ENCODE measurements around the gene ZNRD2.
"Not testable (repeated sequence)": the region's sequence is repeated elsewhere in the genome, so short reads cannot be mapped to it uniquely, and the experiment has no call there.

Gene ZNRD2, protein sequence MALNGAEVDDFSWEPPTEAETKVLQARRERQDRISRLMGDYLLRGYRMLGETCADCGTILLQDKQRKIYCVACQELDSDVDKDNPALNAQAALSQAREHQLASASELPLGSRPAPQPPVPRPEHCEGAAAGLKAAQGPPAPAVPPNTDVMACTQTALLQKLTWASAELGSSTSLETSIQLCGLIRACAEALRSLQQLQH

GRCh38 chr11:65569973-65570918, at the start of gene ZNRD2:
Gene ZNRD2 (plus strand): TSS chr11:65570477. CDS start chr11:65570492, 15 bp downstream.
- DNase-seq = peak; percentile 99

- not testable (repeated sequence) for DNase-seq
These were observed 48.3 kb upstream of the ZNRD2 start for GRCh38 chr11:65521777-65522521.

DNA sequence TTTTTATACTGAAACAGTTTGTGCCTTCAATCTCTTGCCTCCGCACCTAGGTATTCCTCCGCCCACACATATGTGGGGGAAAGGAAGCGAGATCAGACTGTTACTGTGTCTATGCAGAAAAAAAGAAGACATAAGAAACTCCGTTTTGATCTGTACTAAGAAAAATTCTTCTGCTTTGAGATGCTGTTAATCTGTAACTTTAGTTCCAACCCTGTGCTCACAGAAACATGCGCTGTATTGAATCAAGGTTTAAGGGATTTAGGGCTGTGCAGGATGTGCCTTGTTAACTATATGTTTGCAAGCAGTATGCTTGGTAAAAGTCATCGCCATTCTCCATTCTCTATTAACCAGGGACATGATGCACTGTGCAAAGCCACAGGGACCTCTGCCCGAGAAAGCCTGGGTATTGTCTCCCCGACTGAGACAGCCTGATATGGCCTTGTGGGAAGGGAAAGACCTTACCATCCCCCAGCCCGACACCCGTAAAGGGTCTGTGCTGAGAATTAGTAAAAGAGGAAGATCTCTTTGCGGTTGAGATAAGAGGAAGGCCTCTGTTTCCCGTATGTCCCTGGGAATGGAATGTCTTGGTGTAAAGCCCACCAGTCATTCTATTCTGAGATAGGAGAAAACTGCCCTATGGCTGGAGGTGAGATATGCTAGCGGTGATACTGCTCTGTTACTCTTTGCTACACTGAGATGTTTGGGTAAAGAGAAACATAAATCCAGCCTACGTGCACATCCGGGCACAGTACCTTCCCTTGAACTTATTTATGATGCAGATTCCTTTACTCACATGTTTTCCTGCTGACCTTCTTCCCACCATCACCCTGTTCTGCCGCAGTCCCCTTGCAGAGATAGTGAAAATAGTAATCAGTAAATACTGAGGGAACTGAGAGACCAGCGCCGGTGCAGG, 47.3 kb upstream of the ZNRD2 start:
- DNase-seq = not testable (repeated sequence)

- not testable (repeated sequence) for DNase-seq
These were observed 46.7 kb upstream of the ZNRD2 start for GRCh38 chr11:65523631-65523968.

DNA sequence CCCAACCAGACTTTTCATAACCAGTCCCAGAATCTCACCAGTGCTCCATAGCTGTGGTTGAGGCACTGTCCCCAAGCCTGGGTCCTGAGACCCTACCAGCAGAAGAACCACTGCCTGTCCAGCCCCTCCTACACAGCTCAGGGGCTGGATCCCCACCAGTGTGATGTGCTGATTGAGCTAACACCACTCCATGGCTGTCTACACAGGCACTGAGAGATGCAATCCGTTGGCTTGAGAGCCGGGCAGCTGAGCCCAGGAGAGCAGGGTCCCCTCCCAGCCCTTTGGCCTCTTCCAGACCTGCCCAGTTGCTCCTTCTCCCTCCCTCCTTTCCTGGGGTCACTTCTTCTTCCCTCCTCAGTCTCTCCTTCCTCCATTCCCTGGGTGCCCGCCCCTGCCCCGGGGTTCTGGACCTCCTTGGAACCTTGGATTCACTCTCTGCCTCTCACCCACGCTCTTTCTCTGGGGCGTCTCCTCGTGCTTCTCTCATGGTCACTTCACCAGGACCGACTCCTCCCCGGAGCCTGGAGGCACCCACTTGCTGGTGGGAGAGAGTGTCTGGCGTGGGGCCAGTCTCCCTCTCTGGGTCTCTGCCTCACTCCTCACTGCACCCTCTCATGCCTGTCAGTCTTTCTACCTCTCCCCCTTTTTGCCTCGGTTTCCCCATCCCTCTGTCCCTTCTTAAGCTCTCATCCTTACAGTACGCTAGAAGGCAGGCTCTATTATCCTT, 46.1 kb upstream of the ZNRD2 start:
- DNase-seq = no peak

DNA sequence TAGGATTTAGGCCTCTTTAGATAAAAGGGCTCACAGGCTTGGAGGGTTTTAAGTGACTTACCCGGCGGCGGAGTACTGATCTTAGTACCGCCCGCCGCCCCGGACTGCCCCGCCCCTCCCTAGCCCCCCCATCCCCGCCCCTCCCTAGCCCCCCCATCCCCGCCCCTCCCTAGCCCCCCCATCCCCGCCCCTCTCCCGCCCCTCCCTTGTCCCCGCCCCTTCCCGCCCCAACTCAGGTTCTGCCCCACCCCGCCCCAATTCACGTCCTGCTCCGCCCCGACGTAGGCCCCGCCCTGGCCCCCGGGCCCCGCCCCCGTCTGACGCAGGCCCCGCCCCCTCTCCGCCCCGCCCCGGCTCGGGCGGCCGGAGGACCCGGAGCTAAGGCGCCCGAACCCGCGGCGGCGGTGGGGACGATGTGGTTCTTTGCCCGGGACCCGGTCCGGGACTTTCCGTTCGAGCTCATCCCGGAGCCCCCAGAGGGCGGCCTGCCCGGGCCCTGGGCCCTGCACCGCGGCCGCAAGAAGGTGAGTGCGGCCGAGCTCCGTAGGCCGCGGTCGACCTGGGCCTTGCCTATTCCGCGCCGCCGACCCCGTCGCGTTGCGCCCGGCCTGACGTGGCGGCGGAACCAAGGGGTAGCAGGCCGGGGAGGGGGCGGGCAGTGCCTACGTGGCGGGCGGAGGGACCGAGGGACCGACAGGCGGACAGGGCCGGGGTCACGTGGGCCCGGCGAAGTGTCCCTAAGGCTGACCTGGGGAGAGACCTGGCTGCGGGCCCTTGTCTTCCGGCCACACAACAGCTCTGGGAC, 45.3 kb upstream of the ZNRD2 start, which contains the start of gene SCYL1:
TSS of gene SCYL1 (plus strand) at position 343 of the 805 bp plus-strand sequence. CDS start at position 414, 71 bp downstream.
- DNase-seq = peak; percentile 84

DNA sequence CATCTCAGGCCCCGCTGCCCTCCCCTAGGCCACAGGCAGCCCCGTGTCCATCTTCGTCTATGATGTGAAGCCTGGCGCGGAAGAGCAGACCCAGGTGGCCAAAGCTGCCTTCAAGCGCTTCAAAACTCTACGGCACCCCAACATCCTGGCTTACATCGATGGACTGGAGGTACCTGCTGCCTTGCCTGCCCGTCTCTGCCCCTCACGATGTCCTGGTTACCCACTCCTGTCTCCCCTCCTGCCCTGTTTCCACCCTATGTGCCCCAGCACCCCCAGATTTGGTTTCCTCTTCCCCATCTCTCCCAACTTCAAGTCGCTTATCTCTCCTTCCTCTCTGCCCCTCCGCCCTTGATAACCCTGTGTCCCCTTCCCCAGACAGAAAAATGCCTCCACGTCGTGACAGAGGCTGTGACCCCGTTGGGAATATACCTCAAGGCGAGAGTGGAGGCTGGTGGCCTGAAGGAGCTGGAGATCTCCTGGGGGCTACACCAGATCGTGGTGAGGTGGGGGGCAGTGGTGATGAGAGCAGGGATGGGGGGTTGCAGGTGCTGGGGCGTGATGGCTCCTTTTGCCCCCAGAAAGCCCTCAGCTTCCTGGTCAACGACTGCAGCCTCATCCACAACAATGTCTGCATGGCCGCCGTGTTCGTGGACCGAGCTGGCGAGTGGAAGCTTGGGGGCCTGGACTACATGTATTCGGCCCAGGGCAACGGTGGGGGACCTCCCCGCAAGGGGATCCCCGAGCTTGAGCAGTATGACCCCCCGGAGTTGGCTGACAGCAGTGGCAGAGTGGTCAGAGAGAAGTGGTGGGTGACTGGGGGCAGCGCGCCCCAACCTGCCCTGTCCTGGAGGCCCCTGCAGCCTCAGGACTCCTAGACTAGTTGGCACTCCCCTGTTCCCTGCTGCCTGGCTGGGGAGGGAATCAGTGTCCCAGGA, 44.5 kb upstream of the ZNRD2 start:
- DNase-seq = no peak

- DNase-seq = no peak
These were observed 43.5 kb upstream of the ZNRD2 start for GRCh38 chr11:65526744-65527143.

DNA sequence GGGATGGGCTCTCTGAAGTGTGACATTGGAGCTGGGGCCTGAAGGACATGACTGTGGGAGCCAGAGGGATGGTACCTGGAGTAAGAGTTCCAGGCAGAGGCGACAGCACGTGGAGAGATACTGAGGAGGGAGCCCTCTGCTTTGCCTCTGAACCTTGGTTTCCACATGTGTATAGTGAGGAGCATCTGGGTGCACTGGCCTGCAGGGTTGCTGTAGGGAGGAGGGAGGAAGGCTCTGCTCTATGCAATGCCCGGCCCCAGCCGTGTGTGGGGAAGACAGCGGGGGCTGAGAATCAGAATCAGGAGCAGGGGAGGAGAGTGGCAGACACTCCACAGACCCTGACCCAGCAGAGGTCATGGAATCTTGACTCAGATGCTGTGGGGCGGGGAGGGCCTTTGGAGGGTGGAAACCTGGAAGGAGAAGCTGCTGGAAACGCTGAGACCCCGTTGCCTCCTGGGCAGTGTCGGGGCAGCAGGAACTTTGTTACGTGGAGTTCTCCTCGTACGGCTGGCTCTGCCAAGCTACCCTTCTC, 41.4 kb upstream of the ZNRD2 start:
- DNase-seq = no peak

GRCh38 chr11:65529475-65530156, 40.7 kb upstream of the ZNRD2 start:
- no peak for DNase-seq

DNA sequence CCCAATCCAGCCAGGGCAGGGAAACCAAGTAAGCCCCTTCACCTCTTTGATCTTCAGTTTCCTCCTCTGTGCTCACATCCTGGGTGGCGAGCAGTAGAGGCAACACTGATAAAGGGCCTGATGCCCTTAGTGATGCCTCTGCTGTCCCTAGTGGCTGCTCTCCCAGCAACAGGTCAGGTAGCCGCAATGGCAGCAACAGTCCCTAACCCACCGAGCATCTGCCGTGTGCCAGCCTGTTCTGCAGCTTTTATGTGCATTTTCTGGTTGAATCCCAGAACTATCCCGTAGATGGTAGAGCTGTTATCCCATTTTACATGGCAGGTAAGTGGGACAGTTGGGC, 40.1 kb upstream of the ZNRD2 start:
- no peak for DNase-seq

- DNase-seq = no peak
These were observed 37.8 kb upstream of the ZNRD2 start for GRCh38 chr11:65532388-65533064.

GRCh38 chr11:65535102-65535501, 35.2 kb upstream of the ZNRD2 start:
- no peak for DNase-seq

GRCh38 chr11:65536412-65537295, 33.6 kb upstream of the ZNRD2 start:
- DNase-seq = no peak

- no peak for DNase-seq
These were observed 33.0 kb upstream of the ZNRD2 start for GRCh38 chr11:65537296-65537597.

DNA sequence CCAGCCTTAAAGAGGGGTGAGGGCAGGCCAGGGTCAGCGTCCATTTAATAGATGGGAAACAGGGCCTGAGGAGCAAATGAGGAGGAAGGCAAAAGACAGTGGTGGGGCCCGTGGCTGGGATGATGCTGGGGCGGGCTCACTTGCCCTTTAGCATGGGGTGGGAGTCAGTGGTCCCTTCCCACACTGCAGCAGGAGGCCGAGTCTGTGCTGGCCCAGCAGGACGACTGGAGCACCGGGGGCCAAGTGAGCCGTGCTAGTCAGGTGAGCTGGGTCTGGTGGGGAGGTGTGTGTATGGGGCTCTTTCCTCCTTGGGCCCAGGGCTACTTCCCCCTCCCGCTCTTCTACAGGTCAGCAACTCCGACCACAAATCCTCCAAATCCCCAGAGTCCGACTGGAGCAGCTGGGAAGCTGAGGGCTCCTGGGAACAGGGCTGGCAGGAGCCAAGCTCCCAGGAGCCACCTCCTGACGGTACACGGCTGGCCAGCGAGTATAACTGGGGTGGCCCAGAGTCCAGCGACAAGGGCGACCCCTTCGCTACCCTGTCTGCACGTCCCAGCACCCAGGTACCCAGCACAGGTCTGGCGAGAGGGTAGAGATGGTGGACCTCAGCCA, 32.6 kb upstream of the ZNRD2 start:
- DNase-seq = no peak
